ENCODE measurements around the gene LRMDA. TPM values are rescaled to one million over a fixed set of nuclear protein-coding genes. Genes with fewer than 3 reads are reported as not detected.

Gene LRMDA
- total RNA-seq, 2 experiments from 2014 or later = not detected

GRCh38 chr10:76420725-76421124 lies 989.3 kb downstream of the LRMDA start:
- intact Hi-C loops (cut with micrococcal nuclease; ENCODE audit: unreplicated experiment) = no loop called here
- no peak overlapping the region for H3K27ac ChIP-seq (ENCODE audit: low read depth, low read length, poor library complexity, severe bottlenecking)
- H3K4me2 ChIP-seq (ENCODE audit: low read length) = no peak overlapping the region
- no peak for TF ChIP-seq CTCF (conservative IDR thresholded peaks at IDR 0.05; ENCODE audit: low read length)
- no peak for TF ChIP-seq EZH2phosphoT487 (IDR thresholded peaks at IDR 0.05; ENCODE audit: borderline replicate concordance, low read depth, low read length)
- no peak overlapping the region for H3K4me3 ChIP-seq (ENCODE audit: low read depth, low read length, poor library complexity, severe bottlenecking)
- H3K9me2 ChIP-seq (ENCODE audit: insufficient read depth, low read length) = no peaks in the 10 kb centered on the region
- no TSS peak for BruUV-seq (replicated peaks)
- CTCF ChIA-PET (ENCODE audit: unreplicated experiment) = no interaction called here
- no peaks in the 10 kb centered on the region for H4K20me1 ChIP-seq (ENCODE audit: insufficient read depth, low read length)
- H2AFZ ChIP-seq (ENCODE audit: low read length) = no peak overlapping the region
- no peaks in the 10 kb centered on the region for H3K79me2 ChIP-seq (ENCODE audit: insufficient read depth, low read depth, low read length)
- POLR2A ChIA-PET = interaction anchor here (0.6 kb wide), 1 partner anchor 693 kb away, joined by 3 read pairs; no protein-coding TSS in a partner anchor
- H3K9me3 ChIP-seq (ENCODE audit: low read length) = no peaks in the 10 kb centered on the region
- no peaks in the 10 kb centered on the region for H3K4me1 ChIP-seq (ENCODE audit: insufficient read depth, low read length, poor library complexity, severe bottlenecking)
- no peaks in the 10 kb centered on the region for H3K36me3 ChIP-seq (ENCODE audit: insufficient read depth, low read length)
- DNase-seq (ENCODE audit: low spot score) = no peak

GRCh38 chr10:76422769-76423168 lies 991.3 kb downstream of the LRMDA start:
- Histone ChIP-seq H3K4me3 (ENCODE audit: low read depth, low read length, poor library complexity, severe bottlenecking) (no peak overlapping the region), H3K79me2 (ENCODE audit: insufficient read depth, low read depth, low read length) (no peaks in the 10 kb centered on the region), H3K27ac (ENCODE audit: low read depth, low read length, poor library complexity, severe bottlenecking) (no peak overlapping the region), H2AFZ (ENCODE audit: low read length) (no peak overlapping the region), H3K9me3 (ENCODE audit: low read length) (no peaks in the 10 kb centered on the region), H3K4me2 (ENCODE audit: low read length) (no peak overlapping the region), H3K4me1 (ENCODE audit: insufficient read depth, low read length, poor library complexity, severe bottlenecking) (no peaks in the 10 kb centered on the region), H4K20me1 (ENCODE audit: insufficient read depth, low read length) (no peaks in the 10 kb centered on the region), H3K9me2 (ENCODE audit: insufficient read depth, low read length) (no peaks in the 10 kb centered on the region), H3K36me3 (ENCODE audit: insufficient read depth, low read length) (no peaks in the 10 kb centered on the region)
- intact Hi-C loops (cut with micrococcal nuclease; ENCODE audit: unreplicated experiment) = no loop called here
- TF ChIP-seq CTCF (conservative IDR thresholded peaks at IDR 0.05; ENCODE audit: low read length) = no peak
- no peak for TF ChIP-seq EZH2phosphoT487 (IDR thresholded peaks at IDR 0.05; ENCODE audit: borderline replicate concordance, low read depth, low read length)
- DNase-seq (ENCODE audit: low spot score) = no peak
- BruUV-seq (replicated peaks) = no TSS peak
- CTCF ChIA-PET (ENCODE audit: unreplicated experiment) = no interaction called here
- POLR2A ChIA-PET = no interaction called here

DNA sequence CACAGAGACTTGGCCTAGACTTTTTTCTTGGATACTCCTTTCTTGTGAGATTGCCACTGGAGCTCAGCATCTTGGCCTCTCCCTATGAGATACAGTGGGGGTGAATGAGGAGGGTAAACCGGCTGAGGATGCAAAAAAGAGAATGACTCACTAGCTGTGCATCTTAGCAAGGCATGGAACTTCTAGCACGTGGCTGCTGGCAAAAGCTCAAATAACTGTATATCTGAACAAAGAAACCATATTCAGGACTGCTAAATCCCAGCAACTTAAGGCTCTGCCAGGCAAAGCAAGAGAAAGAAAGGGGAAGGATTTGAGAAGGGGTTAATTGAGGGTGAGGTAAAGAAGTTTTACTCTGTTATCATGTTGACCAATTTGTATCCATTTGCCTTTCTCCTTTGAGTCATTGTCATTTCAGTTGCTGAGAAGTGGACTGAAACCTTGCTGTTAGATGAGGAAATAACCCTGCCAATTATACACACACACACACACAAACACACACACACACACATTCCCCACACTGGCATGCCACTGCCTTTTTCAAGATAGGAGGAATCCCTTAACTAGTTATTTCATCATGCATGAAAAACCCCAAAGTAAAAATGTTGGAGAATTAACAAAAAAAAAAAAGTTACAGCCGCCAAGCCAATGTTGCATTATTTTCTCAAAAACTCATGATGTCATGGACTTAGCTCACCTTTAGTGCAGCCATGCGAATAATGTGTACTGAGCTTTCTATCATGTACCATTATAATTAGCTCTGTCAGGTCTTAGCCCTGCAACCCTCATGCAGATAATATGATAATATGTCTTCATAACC lies 997.3 kb downstream of the LRMDA start:
- TF ChIP-seq CTCF (conservative IDR thresholded peaks at IDR 0.05; ENCODE audit: low read length) = no peak
- TF ChIP-seq EZH2phosphoT487 (IDR thresholded peaks at IDR 0.05; ENCODE audit: borderline replicate concordance, low read depth, low read length) = no peak
- H3K36me3 ChIP-seq (ENCODE audit: insufficient read depth, low read length) = no peaks in the 10 kb centered on the region
- ChIA-PET CTCF (ENCODE audit: unreplicated experiment) (no interaction called here), POLR2A (no interaction called here)
- H3K9me3 ChIP-seq (ENCODE audit: low read length) = no peaks in the 10 kb centered on the region
- H2AFZ ChIP-seq (ENCODE audit: low read length) = no peak overlapping the region
- no peak overlapping the region for H3K4me2 ChIP-seq (ENCODE audit: low read length)
- H3K4me3 ChIP-seq (ENCODE audit: low read depth, low read length, poor library complexity, severe bottlenecking) = no peak overlapping the region
- BruUV-seq (replicated peaks) = no TSS peak
- H3K79me2 ChIP-seq (ENCODE audit: insufficient read depth, low read depth, low read length) = no peaks in the 10 kb centered on the region
- no peak for DNase-seq (ENCODE audit: low spot score)
- intact Hi-C loops (cut with micrococcal nuclease; ENCODE audit: unreplicated experiment) = no loop called here
- H3K4me1 ChIP-seq (ENCODE audit: insufficient read depth, low read length, poor library complexity, severe bottlenecking) = no peaks in the 10 kb centered on the region
- H4K20me1 ChIP-seq (ENCODE audit: insufficient read depth, low read length) = no peaks in the 10 kb centered on the region
- no peaks in the 10 kb centered on the region for H3K9me2 ChIP-seq (ENCODE audit: insufficient read depth, low read length)
- no peak overlapping the region for H3K27ac ChIP-seq (ENCODE audit: low read depth, low read length, poor library complexity, severe bottlenecking)

Data from OCI-LY7 (cell line).